GDM1 (cell line): ENCODE results near the gene MAEA.
"Not testable (repeated sequence)": the region's sequence is repeated elsewhere in the genome, so short reads cannot be mapped to it uniquely, and the experiment has no call there.

Experiments used
- DNase-seq: peaks from one replicate; lab custom pipeline; 2025; lab: John Stamatoyannopoulos, UW

The MAEA gene

GRCh38 chr4:1279253-1279652 is 10.4 kb upstream of the MAEA start:
- DNase-seq = no peak

- DNase-seq = no peak
Measured at GRCh38 chr4:1283711-1284110, 6.0 kb upstream of the MAEA start.

GRCh38 chr4:1285151-1285789 is 4.4 kb upstream of the MAEA start:
- no peak for DNase-seq

GRCh38 chr4:1285790-1286553 is 3.7 kb upstream of the MAEA start:
- DNase-seq = no peak

- DNase-seq = no peak
Measured at GRCh38 chr4:1288786-1289185, 905 bp upstream of the MAEA start.

- DNase-seq = no peak
Measured at GRCh38 chr4:1290165-1290977, 680 bp downstream of the MAEA start.

GRCh38 chr4:1291091-1291490 is 1.4 kb downstream of the MAEA start:
- DNase-seq = no peak

- DNase-seq = no peak
Measured at GRCh38 chr4:1291996-1292702, 2.5 kb downstream of the MAEA start.

GRCh38 chr4:1292703-1293011 is 3.0 kb downstream of the MAEA start:
- not testable (repeated sequence) for DNase-seq

GRCh38 chr4:1293531-1293941 is 3.8 kb downstream of the MAEA start:
- DNase-seq = no peak

- DNase-seq = no peak
Measured at GRCh38 chr4:1293991-1294390, 4.3 kb downstream of the MAEA start.

- DNase-seq = no peak
Measured at GRCh38 chr4:1294424-1294823, 4.7 kb downstream of the MAEA start.

- DNase-seq = no peak
Measured at GRCh38 chr4:1294891-1295290, 5.2 kb downstream of the MAEA start.

- DNase-seq = no peak
Measured at GRCh38 chr4:1295405-1296055, 5.8 kb downstream of the MAEA start.

GRCh38 chr4:1296324-1297022 is 6.8 kb downstream of the MAEA start:
- no peak for DNase-seq

- DNase-seq = no peak
Measured at GRCh38 chr4:1297023-1297395, 7.3 kb downstream of the MAEA start.

GRCh38 chr4:1297456-1298325 is 8.0 kb downstream of the MAEA start:
- DNase-seq = no peak

GRCh38 chr4:1298461-1298860 is 8.8 kb downstream of the MAEA start:
- DNase-seq = no peak

- no peak for DNase-seq
Measured at GRCh38 chr4:1299301-1299860, 9.7 kb downstream of the MAEA start.
